GM12892 (cell line): ENCODE data around the gene TBL1X.

ENCODE experiments used
- POLR2A ChIP-seq: IDR thresholded peaks from 2 replicates; pipeline ENCODE4 v1.6.1; 2011; ENCODE audit warnings: low read depth, low read length, control low read depth
- POLR2AphosphoS5 ChIP-seq: IDR thresholded peaks from 2 replicates; pipeline ENCODE4 v1.6.1; 2011; ENCODE audit warnings: low read depth, low read length, control low read depth

DNA sequence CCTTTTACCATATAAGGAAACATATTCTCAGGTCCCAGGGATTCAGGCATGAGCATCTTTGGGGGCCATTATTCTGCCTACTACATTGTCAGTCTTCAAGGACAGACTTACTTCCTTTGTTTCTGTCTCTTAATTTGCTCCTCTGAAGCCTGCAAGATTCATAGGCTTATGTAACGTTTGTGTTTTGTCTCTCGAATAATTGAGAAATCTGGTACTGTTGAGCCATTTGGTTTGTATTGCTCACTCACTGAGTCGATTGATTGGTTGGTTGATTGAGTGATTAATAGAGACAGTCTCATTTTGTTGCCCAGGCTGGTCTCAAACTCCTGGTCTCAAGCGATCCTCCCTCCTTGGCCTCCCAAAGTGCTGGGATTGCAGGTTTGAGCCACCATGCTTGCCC is 23.7 kb downstream of the TBL1X start:
- TF ChIP-seq POLR2A (no peak), POLR2AphosphoS5 (no peak)
